ENCODE measurements around the gene PAPPA. TPM values are rescaled to one million over a fixed set of nuclear protein-coding genes. Genes with fewer than 3 reads are reported as not detected.
A peak's percentile ranks its signal among the peaks of the same experiment; 100 is the strongest.

The PAPPA gene
- total RNA-seq, 2 donors from 2014 or later = 0.09 TPM

DNA sequence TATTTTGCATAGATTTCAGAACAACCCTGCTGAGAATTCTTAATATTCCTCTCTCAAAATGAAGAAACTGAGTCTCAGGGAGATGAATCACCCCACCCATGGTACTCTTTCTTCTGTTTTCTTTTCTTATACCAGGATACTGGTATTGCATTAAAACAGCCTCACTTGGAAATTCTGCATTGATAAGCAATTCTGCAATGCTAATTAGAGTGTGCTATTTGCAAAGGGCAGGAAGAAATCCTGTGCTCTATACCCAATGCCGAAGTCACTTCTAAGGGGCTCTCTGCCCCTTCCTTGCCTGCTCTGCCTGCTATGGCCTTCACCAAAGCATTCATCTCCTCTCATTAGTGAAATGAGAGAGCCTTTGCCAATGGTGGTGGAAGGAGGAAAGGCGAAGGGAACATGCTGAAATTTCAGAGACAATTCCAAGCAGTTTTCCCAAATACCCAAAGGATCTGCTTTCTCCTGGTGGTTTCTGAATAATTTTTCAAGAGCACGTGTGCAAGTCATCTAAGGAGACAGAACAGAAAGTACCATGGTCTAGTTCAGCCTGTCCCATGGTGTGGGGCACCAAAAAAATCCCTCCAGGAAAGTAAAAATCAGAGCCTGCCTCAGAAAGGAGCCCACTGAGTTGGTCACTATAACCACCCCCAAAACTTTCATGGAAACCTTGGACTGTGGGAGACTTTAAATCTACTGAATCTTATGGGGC lies 156.5 kb downstream of the PAPPA start:
- no peak overlapping the region for H3K4me3 ChIP-seq (ENCODE audit: low read length)
- H3K9me3 ChIP-seq (ENCODE audit: control insufficient read depth, low read length) = no peaks in the 10 kb centered on the region
- H3K4me3 Mint-ChIP-seq = no peak overlapping the region
- H3K4me1 ChIP-seq (ENCODE audit: control insufficient read depth, insufficient read depth, low read length) = no peaks in the 10 kb centered on the region
- H3K36me3 Mint-ChIP-seq (ENCODE audit: low read depth) = no peaks in the 10 kb centered on the region
- peaks cover 44% of the 10 kb centered on the region for H3K27me3 ChIP-seq (ENCODE audit: control insufficient read depth, insufficient read depth, low read length, poor library complexity, severe bottlenecking)
- H3K9me3 Mint-ChIP-seq = no peaks in the 10 kb centered on the region
- H3K36me3 ChIP-seq (ENCODE audit: control insufficient read depth, insufficient read depth, low read length) = no peaks in the 10 kb centered on the region
- H3K27me3 Mint-ChIP-seq (ENCODE audit: insufficient read depth) = peaks cover 74% of the 10 kb centered on the region
- H3K9ac ChIP-seq (ENCODE audit: extremely low read depth, low read length, poor library complexity, severe bottlenecking) = no peak overlapping the region
- H3K27ac Mint-ChIP-seq = no peak overlapping the region
- DNase-seq = no peak
- H3K4me1 Mint-ChIP-seq = peaks cover 6% of the 10 kb centered on the region
- no peak overlapping the region for H3K27ac ChIP-seq (ENCODE audit: low read depth, low read length)
- WGBS, 2 experiments (ENCODE audit: insufficient coverage in 1 of 2, insufficient read length in 1 of 2) = 83 to 90% methylated on average over 3 of the region's 3 CpGs
- TF ChIP-seq, protein P1, sequence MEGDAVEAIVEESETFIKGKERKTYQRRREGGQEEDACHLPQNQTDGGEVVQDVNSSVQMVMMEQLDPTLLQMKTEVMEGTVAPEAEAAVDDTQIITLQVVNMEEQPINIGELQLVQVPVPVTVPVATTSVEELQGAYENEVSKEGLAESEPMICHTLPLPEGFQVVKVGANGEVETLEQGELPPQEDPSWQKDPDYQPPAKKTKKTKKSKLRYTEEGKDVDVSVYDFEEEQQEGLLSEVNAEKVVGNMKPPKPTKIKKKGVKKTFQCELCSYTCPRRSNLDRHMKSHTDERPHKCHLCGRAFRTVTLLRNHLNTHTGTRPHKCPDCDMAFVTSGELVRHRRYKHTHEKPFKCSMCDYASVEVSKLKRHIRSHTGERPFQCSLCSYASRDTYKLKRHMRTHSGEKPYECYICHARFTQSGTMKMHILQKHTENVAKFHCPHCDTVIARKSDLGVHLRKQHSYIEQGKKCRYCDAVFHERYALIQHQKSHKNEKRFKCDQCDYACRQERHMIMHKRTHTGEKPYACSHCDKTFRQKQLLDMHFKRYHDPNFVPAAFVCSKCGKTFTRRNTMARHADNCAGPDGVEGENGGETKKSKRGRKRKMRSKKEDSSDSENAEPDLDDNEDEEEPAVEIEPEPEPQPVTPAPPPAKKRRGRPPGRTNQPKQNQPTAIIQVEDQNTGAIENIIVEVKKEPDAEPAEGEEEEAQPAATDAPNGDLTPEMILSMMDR (conservative IDR thresholded peaks at IDR 0.05) = no peak

DNA sequence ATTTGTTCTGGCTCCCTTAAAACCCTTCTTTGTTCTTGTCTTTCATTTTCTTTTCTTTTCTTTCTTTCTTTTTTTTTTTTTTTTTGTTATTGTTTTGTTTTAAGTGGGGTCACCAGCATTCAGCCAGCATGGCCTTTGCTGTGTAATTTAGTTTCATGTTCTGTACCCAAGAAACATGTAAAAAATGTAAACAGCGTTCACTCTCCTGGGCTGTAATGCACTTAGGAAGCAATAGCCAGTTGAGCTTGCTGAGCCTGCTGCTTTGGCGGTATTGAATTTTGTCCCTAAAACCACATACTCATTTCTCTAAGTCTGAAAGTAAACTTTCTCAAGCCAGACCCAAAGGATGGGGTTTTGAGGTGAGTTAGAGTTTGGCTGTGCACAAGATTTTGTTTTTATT lies 158.6 kb downstream of the PAPPA start:
- DNase-seq = no peak
- 88 to 100% methylated on average over 1 to 2 of the region's 2 CpGs for WGBS, 2 experiments (ENCODE audit: insufficient coverage in 1 of 2, insufficient read length in 1 of 2)
- H3K4me1 Mint-ChIP-seq = no peaks in the 10 kb centered on the region
- TF ChIP-seq, protein P1 (conservative IDR thresholded peaks at IDR 0.05) = no peak
- Histone ChIP-seq H3K27me3 (ENCODE audit: control insufficient read depth, insufficient read depth, low read length, poor library complexity, severe bottlenecking) (peaks cover 57% of the 10 kb centered on the region), H3K4me3 (ENCODE audit: low read length) (no peak overlapping the region), H3K9ac (ENCODE audit: extremely low read depth, low read length, poor library complexity, severe bottlenecking) (no peak overlapping the region), H3K9me3 (ENCODE audit: control insufficient read depth, low read length) (no peaks in the 10 kb centered on the region), H3K27ac (ENCODE audit: low read depth, low read length) (no peak overlapping the region), H3K36me3 (ENCODE audit: control insufficient read depth, insufficient read depth, low read length) (no peaks in the 10 kb centered on the region), H3K4me1 (ENCODE audit: control insufficient read depth, insufficient read depth, low read length) (no peaks in the 10 kb centered on the region)
- H3K36me3 Mint-ChIP-seq (ENCODE audit: low read depth) = no peaks in the 10 kb centered on the region
- no peak overlapping the region for H3K27ac Mint-ChIP-seq
- H3K4me3 Mint-ChIP-seq = no peak overlapping the region
- no peaks in the 10 kb centered on the region for H3K9me3 Mint-ChIP-seq
- H3K27me3 Mint-ChIP-seq (ENCODE audit: insufficient read depth) = peaks cover 82% of the 10 kb centered on the region

- Mint-ChIP-seq H3K36me3 (ENCODE audit: low read depth) (no peaks in the 10 kb centered on the region), H3K9me3 (no peaks in the 10 kb centered on the region), H3K4me3 (no peak overlapping the region), H3K27me3 (ENCODE audit: insufficient read depth) (peaks cover 86% of the 10 kb centered on the region), H3K4me1 (peaks cover under 1% of the 10 kb centered on the region), H3K27ac (no peak overlapping the region)
- Histone ChIP-seq H3K9ac (ENCODE audit: extremely low read depth, low read length, poor library complexity, severe bottlenecking) (no peak overlapping the region), H3K27ac (ENCODE audit: low read depth, low read length) (no peak overlapping the region), H3K9me3 (ENCODE audit: control insufficient read depth, low read length) (no peaks in the 10 kb centered on the region), H3K4me1 (ENCODE audit: control insufficient read depth, insufficient read depth, low read length) (no peaks in the 10 kb centered on the region), H3K36me3 (ENCODE audit: control insufficient read depth, insufficient read depth, low read length) (no peaks in the 10 kb centered on the region), H3K4me3 (ENCODE audit: low read length) (no peak overlapping the region), H3K27me3 (ENCODE audit: control insufficient read depth, insufficient read depth, low read length, poor library complexity, severe bottlenecking) (peaks cover 62% of the 10 kb centered on the region)
- TF ChIP-seq, protein P1 (conservative IDR thresholded peaks at IDR 0.05) = peak; percentile 55
- DNase-seq = no peak
- WGBS, 2 experiments (ENCODE audit: insufficient coverage in 1 of 2, insufficient read length in 1 of 2) = 85 to 93% methylated on average over 3 of the region's 3 CpGs
Measured at GRCh38 chr9:116313638-116314037, 160.0 kb downstream of the PAPPA start.
